Measurements from ENCODE around the gene PAX1. TPM values are rescaled to one million over a fixed set of nuclear protein-coding genes. Genes with fewer than 3 reads are reported as not detected.

PAX1 gene
- polyA plus RNA-seq, 1 of the 3 experiments (the other 2 are of a cell fraction): not detected

- TF ChIP-seq IRF3 (IDR thresholded peaks at IDR 0.05; ENCODE audit: low read depth, low read length): no peak
Measured at GRCh38 chr20:21713901-21714296, 8.4 kb downstream of the PAX1 start (continued).

- DNase-seq: no peak
- H3F3A ChIP-seq (replicated peaks; ENCODE audit: insufficient read depth): no peaks in the 10 kb centered on the region
- ChIA-PET CTCF (interaction anchor here (1.2 kb wide), 1 partner anchor 9 kb away, joined by 3 read pairs; no protein-coding TSS in a partner anchor), POLR2A (no interaction called here)
- H3K27me3 ChIP-seq (ENCODE audit: insufficient read depth): peaks cover 73% of the 10 kb centered on the region
- H3K9ac ChIP-seq: no peak overlapping the region
- no peak for TF ChIP-seq FOXJ3 (CRISPR knock-in tag; IDR thresholded peaks at IDR 0.05)
- TF ChIP-seq REST (IDR thresholded peaks at IDR 0.05; ENCODE audit: low read depth, low read length): no peak
- TF ChIP-seq FOXM1 (IDR thresholded peaks at IDR 0.05; ENCODE audit: low read depth): no peak
- TF ChIP-seq RXRA (IDR thresholded peaks at IDR 0.05; ENCODE audit: borderline replicate concordance, low read depth): no peak
- TF ChIP-seq YY1 (IDR thresholded peaks at IDR 0.05; ENCODE audit: low read depth): no peak
- no peak for TF ChIP-seq PBX3 (IDR thresholded peaks at IDR 0.05)
- TF ChIP-seq EP300 (IDR thresholded peaks at IDR 0.05; ENCODE audit: borderline replicate concordance in 1 of 2, low read depth in 1 of 2, low read length in 1 of 2): no peak
- TF ChIP-seq RFX5 (IDR thresholded peaks at IDR 0.05; ENCODE audit: low read length): no peak
- TF ChIP-seq GABPA (IDR thresholded peaks at IDR 0.05; ENCODE audit: low read depth): no peak
- TF ChIP-seq RCOR1 (IDR thresholded peaks at IDR 0.05; ENCODE audit: low read length): no peak
- no peak for TF ChIP-seq TEAD4 (IDR thresholded peaks at IDR 0.05; ENCODE audit: borderline replicate concordance, insufficient read depth)
- TF ChIP-seq ELF1 (IDR thresholded peaks at IDR 0.05): no peak
- H3K4me3 ChIP-seq (ENCODE audit: low read depth in 2 of 2, low read length in 1 of 2): no peak overlapping the region
- no peak overlapping the region for H3K27ac ChIP-seq (ENCODE audit: low read depth in 2 of 2, low read length in 1 of 2)
- WGBS (ENCODE audit: low lambda C conversion rate): 10% methylated on average over 18 of the region's 54 CpGs
- no peak overlapping the region for H2AFZ ChIP-seq (ENCODE audit: low read depth)
- no peak overlapping the region for H3K4me2 ChIP-seq
- H3K4me1 ChIP-seq (ENCODE audit: control insufficient read depth in 1 of 2, insufficient read depth in 2 of 2, low read depth in 1 of 2, low read length in 1 of 2): no peaks in the 10 kb centered on the region
- H4K20me1 ChIP-seq (ENCODE audit: insufficient read depth): no peaks in the 10 kb centered on the region
- no peaks in the 10 kb centered on the region for H3K36me3 ChIP-seq (replicated peaks in 1 of 2; ENCODE audit: control insufficient read depth in 1 of 2, insufficient read depth in 2 of 2, low read length in 1 of 2)
- no peaks in the 10 kb centered on the region for H3K79me2 ChIP-seq (ENCODE audit: insufficient read depth)
- H3K9me2 ChIP-seq: no peaks in the 10 kb centered on the region
- H3K9me3 ChIP-seq: no peaks in the 10 kb centered on the region
Measured at GRCh38 chr20:21714297-21715192, 9.1 kb downstream of the PAX1 start.

Measured in SK-N-SH (cell line).